Right lobe of liver (tissue), 6 donors: ENCODE data around the gene GRK4. TPM values are rescaled to one million over a fixed set of nuclear protein-coding genes. Genes with fewer than 3 reads are reported as not detected.
A peak's percentile ranks its signal among the peaks of the same experiment; 100 is the strongest.

Experiments
- ATAC-seq, 4 donors: fragments of 200-7000 bp; cut with Tn5 transposase; one replicate each; pipeline ENCODE4 v1.9.1; 2020; ENCODE audit warnings: mild to moderate bottlenecking in 4 of 4, moderate library complexity in 4 of 4
- DNase-seq, 3 donors: peaks; one replicate each; pipeline ENCODE4 v3.0.0-alpha.2; 2020
- H3K27ac ChIP-seq, 3 donors: fragments of 200-600 bp; one replicate each; pipeline ENCODE4 v1.8.0; 2022
- H3K27me3 ChIP-seq, 2 donors: fragments of 200-600 bp; one replicate each; pipeline ENCODE4 v1.8.0; 2022
- H3K36me3 ChIP-seq, 4 donors: fragments of 200-600 bp; sonication (generic) in 1 of 4; one replicate each; pipeline versions ENCODE4 v1.5.1 to v1.8.0; 2017 to 2022; ENCODE audit warnings: control low read depth in 1 of 4
- H3K4me1 ChIP-seq, 4 donors: fragments of 200-600 bp; sonication (generic) in 1 of 4; one replicate each; pipeline versions ENCODE4 v1.5.1 to v1.8.0; 2017 to 2022; ENCODE audit warnings: control low read depth in 1 of 4
- H3K4me3 ChIP-seq, 3 donors: fragments of 200-600 bp; one replicate each; pipeline ENCODE4 v1.8.0; 2022
- H3K9me3 ChIP-seq, 4 donors: fragments of 200-600 bp; sonication (generic) in 1 of 4; one replicate each; pipeline versions ENCODE4 v1.5.1 to v1.8.0; 2017 to 2022; ENCODE audit warnings: control low read depth in 1 of 4
- CTCF ChIP-seq, 4 donors: fragments of 200-600 bp in 3 of 4; fragments of 450-650 bp in 1 of 4; IDR thresholded peaks; one replicate each; pipeline versions ENCODE4 v1.5.1 to v1.8.0; 2016 to 2022; ENCODE audit warnings: antibody characterized with exemption in 4 of 4, mild to moderate bottlenecking in 2 of 4
- POLR2A ChIP-seq: fragments of 450-650 bp; IDR thresholded peaks from one replicate; pipeline ENCODE4 v1.6.1; 2017; ENCODE audit warnings: antibody characterized with exemption, mild to moderate bottlenecking
- WGBS: methylation state at CpG from one replicate; pipeline ENCODE4 v1.1.6; 2018; ENCODE audit warnings: low coverage, low lambda C conversion rate; ENCODE audit not compliant: insufficient coverage; ENCODE audit errors: missing lambda C conversion rate; 5-methylcytosine and 5-hydroxymethylcytosine counted together
- intact Hi-C, 2 donors: fragments of 100-400 bp; cut with DNase I; formaldehyde crosslinking; loops; one replicate each; pipeline versions ENCODE4 v1.11.2 to v1.14.1; 2022
- total RNA-seq, 6 experiments: library from RNA; depleted of rRNA in 2 of 6; stranded (reverse); fragments of >200 nt in 2 of 6; fragmentation: NEBNext Ultra II Directional in 3 of 6; extraction: Animal tissue kit (Norgen Biotek cat#: 25700) in 3 of 6; gene quantifications; one replicate each; pipeline versions ENCODE4 v1.1.0 to v1.2.4, GENCODE V29; 2016 to 2023
- donor health status: DM: no; HTN: yes; CAD: no.
- donor health status: DM: no; HTN: no; CAD: no.
- donor health status: DM: no; HTN: no; CAD: no.
- donor health status: DM: no; HTN: yes; CAD: no.
- donor health status: DM: no; HTN: yes; CAD: no.

Gene GRK4
- total RNA-seq, 6 experiments from 2014 or later = 1.0 to 4.3 (median 2.8) TPM

- DNase-seq (peak; percentile 45 to 71 (median 54)), ATAC-seq (no peak)
- H3K4me3 ChIP-seq = peak overlapping the region; percentile 59 to 66 (median 60)
- TF ChIP-seq CTCF (IDR thresholded peaks at IDR 0.05) = no peak
- peak; percentile 13 for TF ChIP-seq POLR2A
- H3K36me3 ChIP-seq = no peaks in the 10 kb centered on the region
- no peak overlapping the region for H3K27ac ChIP-seq
- H3K4me1 ChIP-seq = peaks cover 0 to 43% (median 11%) of the 10 kb centered on the region in 4 donors
- H3K9me3 ChIP-seq = no peaks in the 10 kb centered on the region
- 30% methylated on average over 2 of the region's 54 CpGs for WGBS
- H3K27me3 ChIP-seq = no peaks in the 10 kb centered on the region
- intact Hi-C loops = no loop called here
Observed at GRCh38 chr4:3073158-3074077, 110.0 kb downstream of the GRK4 start.

GRCh38 chr4:3074078-3074845 is 110.9 kb downstream of the GRK4 start, which contains the start of the genes HTT and HTT-AS:
Gene HTT (plus strand): TSS chr4:3074681. CDS start chr4:3074826, 145 bp downstream.
Gene HTT-AS (minus strand): TSS chr4:3074538.
- Histone ChIP-seq H3K27me3 (no peaks in the 10 kb centered on the region), H3K4me1 (peaks cover 0 to 43% (median 11%) of the 10 kb centered on the region in 4 donors), H3K36me3 (no peaks in the 10 kb centered on the region), H3K4me3 (peak within 1 kb of the TSS; percentile 77 to 93 (median 88)), H3K9me3 (no peaks in the 10 kb centered on the region), H3K27ac (peak within 1 kb of the TSS; percentile 65 to 78 (median 73))
- intact Hi-C loops = no loop called here
- peak; percentile 99 for DNase-seq
- ATAC-seq = peak; percentile 84 to 89 (median 86)
- no peak for TF ChIP-seq CTCF (IDR thresholded peaks at IDR 0.05)
- TF ChIP-seq POLR2A = peak; percentile 66
- 2% methylated on average over 49 of the region's 81 CpGs for WGBS

GRCh38 chr4:3074846-3075651 is 111.7 kb downstream of the GRK4 start:
- WGBS = 1% methylated on average over 15 of the region's 60 CpGs
- Histone ChIP-seq H3K27me3 (no peaks in the 10 kb centered on the region), H3K9me3 (no peaks in the 10 kb centered on the region), H3K4me3 (peak overlapping the region; percentile 77 to 93 (median 88)), H3K4me1 (peaks cover 0 to 43% (median 11%) of the 10 kb centered on the region in 4 donors), H3K36me3 (no peaks in the 10 kb centered on the region), H3K27ac (peak overlapping the region; percentile 65 to 78 (median 73))
- DNase-seq (peak; percentile 56 to 71 (median 67)), ATAC-seq (peak in 2 of 4 donors; percentile 0 to 22)
- intact Hi-C loops = no loop called here
- TF ChIP-seq POLR2A (peak; percentile 32), CTCF (IDR thresholded peaks at IDR 0.05) (no peak)

- peak overlapping the region in 2 of 3 donors; percentile 65 to 73 for H3K27ac ChIP-seq
Observed at GRCh38 chr4:3075652-3075981, 112.2 kb downstream of the GRK4 start.

More at GRCh38 chr4:3075652-3075981, 112.2 kb downstream of the GRK4 start:
- no peaks in the 10 kb centered on the region for H3K36me3 ChIP-seq
- DNase-seq (no peak), ATAC-seq (no peak)
- H3K4me3 ChIP-seq = peak overlapping the region; percentile 77 to 93 (median 88)
- WGBS = 3% methylated on average over 6 of the region's 8 CpGs
- intact Hi-C loops = no loop called here
- no peaks in the 10 kb centered on the region for H3K27me3 ChIP-seq
- TF ChIP-seq CTCF (IDR thresholded peaks at IDR 0.05) (no peak), POLR2A (no peak)
- H3K9me3 ChIP-seq = no peaks in the 10 kb centered on the region
- H3K4me1 ChIP-seq = peaks cover 0 to 38% (median 8%) of the 10 kb centered on the region in 4 donors
